Activated CD4-positive, alpha-beta T cell treated with anti-CD3 and anti-CD28 coated beads, Interleukin-2, Interleukin-4, amounts not matched to agents 100 ng/mL and 50 ng/mL, durations not matched to agents 16 hours and 8 hours (primary cell): ENCODE results near the gene DENND4B.
A peak's percentile ranks its signal among the peaks of the same experiment; 100 is the strongest.

Experiments
- DNase-seq: peaks from one replicate; pipeline ENCODE4 v3.0.0-alpha.2; 2020; ENCODE audit warnings: low spot score

DENND4B gene

GRCh38 chr1:153945131-153945794, 1.3 kb downstream of the DENND4B start:
- DNase-seq, result peak; percentile 82

GRCh38 chr1:153944827-153945117, 1.7 kb downstream of the DENND4B start:
- DNase-seq, result no peak

- DNase-seq, result no peak
Observed at GRCh38 chr1:153944005-153944826, 2.3 kb downstream of the DENND4B start.

DNA sequence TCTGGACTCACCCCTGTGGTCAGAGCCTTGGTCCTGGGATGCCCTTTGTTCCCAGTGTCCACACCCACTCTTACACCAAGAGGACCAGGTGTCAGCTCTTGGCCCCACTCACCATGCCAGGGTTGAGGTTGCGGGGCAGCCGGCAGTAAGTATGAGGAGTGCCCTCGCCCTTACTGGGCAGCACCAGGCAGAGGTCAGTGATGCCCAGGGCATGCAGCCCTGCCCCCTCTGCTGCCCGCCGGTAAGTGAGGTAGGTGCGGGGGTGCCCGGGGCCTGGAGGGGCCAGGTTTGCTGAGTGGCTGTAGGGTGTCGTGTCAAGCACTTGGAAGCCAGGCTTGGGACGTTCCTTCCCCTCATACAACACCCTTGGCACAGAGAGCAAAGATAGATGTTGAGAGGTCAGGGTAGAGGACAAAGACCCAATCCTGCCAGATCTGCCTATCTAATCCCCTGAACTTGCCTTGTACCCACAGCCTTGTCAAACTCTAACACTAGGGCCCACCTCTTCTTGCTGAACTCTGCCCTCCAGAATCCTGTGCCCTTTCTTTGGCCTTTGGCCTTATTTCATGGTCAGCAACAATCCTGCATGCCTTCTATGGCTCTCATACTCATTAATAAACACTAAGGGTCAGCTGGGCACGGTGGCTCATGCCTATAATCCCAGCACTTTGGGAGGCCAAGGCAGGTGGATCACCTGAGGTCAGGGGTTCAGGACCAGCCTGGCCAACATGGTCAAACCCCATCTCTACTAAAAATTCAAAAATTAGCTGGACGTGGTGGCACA, 3.6 kb downstream of the DENND4B start:
- no peak for DNase-seq

DNA sequence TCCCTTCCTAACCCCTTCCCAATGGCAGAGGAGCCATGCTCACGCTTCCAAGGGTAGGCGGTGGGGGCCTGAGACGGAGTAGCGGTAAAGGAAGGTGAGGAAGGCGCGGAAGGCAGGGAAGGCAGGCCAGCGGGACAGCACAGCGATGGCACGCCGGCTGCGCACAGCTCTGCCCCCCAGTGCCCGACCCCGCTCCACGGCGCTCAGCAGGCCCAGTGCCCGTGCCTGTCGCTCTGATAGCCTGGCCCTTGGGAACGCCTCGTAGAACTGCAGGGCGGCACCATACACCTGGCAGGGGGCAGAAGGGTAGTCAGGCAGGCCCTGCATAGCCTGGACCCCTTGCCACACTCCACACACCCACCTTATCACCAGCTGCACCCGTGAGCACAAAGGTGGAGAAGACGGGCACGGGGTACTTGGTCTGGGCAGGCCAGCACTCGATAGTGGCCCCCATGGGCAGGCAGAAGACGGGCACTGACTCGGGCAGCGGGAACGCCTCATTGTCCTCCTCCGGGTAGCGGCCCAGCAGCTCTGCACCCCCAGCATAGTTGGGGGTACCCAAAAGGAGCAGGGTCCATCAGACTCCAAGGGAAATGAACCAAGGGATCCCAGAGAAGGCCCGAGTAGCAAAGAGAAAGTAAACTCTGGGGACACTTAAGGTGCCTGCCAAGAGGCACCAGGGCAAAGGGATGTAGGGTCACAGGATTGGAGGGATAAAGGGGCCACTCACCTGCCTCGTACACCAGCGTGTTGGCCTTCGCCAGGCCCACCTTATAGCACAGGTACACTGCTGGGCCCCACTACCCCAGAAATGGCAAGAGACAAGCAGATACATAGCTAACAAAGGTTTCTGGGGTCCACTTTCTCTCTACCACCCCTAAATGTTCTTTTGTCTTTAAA, 4.4 kb downstream of the DENND4B start:
- DNase-seq, result no peak

DNA sequence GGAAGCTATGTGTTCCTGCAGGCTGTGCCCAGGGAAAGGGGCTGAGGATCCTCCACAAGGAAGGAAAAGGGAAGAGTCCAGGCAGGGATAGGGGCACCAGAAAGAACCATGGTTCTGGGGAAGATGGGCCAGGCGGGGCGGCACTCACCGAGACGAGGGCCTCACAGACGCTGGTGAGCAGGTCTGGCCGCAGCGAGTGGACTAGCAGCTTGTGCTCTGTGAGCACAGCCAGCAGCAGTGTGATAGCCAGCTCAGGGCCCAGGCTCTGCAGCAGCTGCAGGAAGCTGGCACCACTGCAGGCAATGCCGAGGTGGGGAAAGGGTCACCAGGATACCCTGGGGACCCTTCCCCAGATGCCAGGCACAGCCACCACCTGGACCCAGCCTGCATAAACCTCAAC, 5.8 kb downstream of the DENND4B start:
- DNase-seq, result no peak

DNA sequence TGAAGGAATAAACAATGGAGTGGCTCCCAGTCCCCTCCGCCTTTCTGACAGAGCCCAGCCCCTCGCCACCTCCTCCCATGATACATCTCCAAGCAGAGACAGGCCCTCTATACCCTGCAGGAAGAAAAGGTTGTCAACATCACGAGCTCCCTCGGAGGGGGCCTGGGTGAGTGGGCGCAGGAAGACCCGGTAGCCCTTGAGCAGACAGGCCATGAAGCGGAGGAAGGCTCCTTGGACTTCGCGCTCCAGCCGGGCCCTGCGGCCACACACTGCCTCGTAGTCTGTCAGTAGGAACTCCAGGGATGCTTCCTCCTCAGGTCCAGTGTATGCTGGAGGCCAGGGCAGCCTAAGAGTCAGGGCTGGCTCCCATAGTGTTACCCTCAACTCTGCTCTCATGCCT, 7.0 kb downstream of the DENND4B start:
- no peak for DNase-seq

DNA sequence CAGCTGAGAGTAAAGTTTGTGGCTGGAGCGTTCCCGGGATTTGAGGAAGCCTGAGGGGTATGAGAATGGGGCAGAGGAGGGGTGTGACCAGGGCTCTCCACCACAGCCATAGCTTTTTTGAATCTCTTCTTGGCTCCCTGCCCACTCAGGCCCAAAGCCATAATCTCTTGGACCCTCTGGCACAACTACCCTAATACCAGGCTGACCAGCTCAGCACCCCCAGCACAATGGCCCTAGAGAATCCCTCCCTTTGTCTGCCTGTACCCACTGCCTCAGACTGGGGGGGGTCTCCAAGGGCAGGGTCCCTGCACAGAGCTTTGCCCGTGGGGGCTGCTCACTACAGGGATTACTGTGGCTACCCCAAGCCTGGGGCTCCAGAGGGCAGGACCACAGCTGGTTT, 7.5 kb downstream of the DENND4B start:
- no peak for DNase-seq

DNA sequence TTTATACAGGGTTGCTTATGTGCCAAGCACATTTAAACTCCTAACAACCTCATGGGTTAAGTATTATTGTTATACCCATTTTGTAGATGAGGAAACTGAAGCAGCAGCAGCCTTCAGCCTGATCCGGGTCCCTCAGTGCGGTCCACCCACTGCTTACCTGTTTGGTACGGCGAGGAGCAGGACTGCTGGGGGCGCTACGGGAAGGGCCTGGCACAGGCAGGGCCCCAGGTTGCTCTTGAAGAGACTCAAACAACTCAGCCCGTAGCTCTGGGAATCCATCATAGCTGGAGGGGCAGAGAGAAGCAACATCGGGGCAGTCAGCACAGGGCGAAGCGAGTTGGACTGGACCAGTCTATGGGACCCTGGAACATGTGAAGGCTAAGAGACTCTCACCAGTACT, 9.2 kb downstream of the DENND4B start:
- DNase-seq, result no peak

DNA sequence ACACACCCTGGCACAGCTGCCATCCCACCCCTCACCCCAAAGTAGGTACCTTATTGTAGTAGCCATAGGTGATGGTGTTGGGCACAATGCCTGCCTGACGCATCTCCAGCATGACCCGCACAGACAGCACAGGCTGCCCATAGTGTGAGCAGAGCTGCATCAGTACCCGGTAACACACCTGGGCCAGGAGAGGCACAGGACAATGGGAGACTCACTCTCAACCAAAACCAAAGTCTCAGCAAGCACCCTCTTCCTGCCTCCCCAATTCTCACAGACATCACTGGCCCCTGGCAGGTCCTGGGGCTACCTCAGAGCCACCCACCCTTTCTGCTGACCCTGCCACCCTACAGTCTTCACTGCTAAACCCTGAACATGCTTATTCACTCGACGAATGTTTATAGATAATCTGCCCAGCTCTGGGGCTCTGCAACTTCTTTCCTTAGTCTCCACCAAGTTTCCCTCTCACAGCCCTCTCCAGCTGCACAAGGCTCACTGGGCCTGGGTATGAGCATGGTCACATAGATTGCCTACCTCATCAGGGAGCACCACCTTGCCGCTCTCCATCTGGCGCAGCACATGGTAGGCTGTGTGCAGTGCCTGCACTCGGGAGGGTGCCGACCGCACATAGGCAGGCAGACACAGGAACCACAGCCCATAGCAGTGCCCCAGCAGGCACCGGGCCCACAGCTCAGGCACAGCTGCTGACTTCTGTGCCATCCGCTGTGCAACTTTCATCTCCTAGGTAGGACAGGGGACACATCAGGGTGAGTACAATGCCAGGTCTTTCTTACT, 10.3 kb downstream of the DENND4B start:
- DNase-seq, result no peak

- no peak for DNase-seq
Observed at GRCh38 chr1:153934746-153935145, 11.8 kb downstream of the DENND4B start.

DNA sequence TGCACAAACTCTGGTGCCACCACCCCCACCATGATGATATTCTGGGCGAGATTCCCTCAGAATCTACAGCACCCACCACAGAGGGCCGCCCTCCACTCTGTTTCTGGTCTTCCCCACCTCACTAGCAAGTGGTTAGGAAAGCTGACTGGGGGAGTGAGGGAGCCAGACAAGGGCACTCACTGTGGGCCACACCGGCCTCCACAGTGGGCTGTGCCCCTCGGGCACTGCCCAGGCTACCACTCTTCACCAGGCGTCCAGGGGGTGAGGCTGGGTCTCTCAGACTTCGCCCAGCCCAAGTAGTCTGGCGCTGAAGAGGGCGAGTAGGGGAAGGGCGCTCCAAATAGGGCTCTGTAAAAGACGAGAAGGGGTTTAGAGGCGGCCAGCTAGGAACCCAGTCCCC, 12.6 kb downstream of the DENND4B start:
- no peak for DNase-seq

DNA sequence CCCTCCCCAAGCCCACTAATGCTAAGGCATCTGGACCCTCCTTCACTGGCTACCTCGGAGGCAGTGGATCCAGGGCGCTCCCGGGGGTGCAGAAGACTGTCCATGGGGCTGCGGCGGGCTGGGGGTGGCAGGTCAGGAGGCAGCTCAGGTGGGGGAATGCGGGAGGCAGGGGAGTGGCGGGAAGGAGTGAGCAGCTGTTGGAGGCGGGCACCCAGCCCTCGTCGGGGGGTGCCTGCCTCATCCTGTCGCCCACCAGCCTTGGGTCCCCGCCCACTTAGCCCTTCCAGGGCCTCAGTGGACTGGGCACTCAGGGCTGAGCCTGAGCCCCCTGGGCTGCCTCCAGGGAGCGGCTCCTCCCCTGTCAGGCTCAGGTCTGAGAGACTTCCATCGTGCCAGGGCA, 13.1 kb downstream of the DENND4B start:
- no peak for DNase-seq

DNA sequence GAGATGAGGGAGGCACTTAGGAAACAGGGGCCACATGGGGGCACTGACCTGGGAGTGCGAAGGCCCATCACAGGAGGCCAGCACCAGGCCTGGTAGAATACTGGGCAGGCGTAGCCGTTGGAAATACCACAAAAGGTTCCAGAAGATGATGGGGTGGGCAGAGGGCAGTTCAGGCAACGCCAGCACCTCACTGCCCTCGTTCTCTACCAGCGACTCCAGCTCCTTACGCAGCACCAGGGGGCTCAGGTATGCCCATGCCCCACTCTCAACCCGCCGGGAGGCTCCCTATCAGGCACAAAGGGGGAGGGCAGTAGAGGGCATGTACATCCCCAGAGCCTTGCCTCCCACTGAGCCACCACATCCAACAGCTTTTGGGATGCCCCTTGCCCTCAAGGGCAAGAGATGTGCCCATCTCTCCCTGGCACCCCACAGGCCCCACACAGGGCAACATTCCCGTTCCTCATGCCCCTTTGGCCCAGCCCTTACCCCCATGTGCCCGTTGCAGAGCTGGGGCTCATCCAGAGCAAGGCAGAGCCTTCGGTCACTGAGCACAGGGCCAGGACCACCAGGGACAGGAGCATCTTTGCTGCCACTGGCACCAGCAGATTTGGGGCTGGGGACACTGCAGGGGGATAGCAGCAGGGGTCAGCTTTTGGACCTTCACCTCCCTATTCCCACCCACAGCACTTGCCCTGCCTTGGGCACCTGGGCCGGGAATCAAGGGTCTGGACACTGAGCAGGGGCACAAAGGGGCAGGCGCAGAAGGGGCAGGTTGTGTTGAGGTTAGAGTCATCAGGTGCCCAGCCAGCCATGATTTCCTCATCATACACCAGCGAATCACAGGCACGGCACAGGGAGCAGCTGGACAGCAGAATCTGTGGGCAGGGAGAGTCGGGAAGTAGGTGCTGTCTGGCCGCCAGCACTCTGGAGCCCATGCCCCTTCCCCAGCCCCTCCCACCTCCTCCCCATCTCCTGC, 14.1 kb downstream of the DENND4B start:
- no peak for DNase-seq

DNA sequence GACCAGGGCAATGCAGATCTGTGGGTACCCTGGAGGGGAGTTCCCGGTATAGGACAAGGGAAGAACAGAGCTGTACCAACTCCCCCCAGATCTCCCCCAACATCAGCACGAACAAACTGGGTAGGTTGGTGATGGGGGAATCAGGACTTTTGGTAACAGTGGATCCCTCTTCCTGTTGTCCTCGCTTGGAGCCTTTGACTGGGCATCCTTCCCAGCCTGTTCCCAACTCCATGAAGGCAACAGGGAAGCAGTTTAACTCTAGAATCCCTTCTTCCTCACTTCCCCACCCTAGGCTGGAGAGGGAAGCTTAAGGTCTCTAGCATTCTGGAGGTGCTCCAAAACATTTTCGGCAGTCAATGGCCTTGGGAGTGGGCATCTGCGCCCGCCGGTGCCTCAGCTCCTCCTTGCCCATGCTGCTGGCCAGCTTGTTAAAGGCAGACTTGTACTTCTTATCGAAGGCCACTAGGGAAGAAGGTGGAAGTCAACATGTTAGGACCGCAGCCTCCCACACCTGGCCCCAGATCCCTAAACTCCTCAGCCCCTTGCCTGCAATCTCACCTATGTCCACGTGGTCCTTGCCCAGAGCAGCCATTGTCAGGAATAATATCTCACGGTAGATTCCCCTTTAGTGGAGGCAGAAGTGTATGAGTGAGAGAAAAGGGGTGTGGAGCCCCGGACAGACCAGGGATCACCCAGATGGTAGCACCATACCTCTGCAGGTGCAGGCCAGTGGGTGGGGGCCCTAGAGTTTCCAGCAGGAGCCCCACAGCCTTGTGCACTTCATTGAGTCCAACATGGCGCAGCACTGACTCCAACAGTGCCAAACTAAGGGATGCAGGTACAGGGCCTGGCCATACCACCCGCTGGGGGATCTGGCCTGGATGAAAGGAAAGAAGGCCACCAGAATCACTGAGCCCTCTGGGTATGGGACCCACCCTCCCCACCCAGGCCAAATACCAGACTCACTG, 16.3 kb downstream of the DENND4B start:
- no peak for DNase-seq

GRCh38 chr1:153929426-153929825, 17.1 kb downstream of the DENND4B start:
- no peak for DNase-seq

DNA sequence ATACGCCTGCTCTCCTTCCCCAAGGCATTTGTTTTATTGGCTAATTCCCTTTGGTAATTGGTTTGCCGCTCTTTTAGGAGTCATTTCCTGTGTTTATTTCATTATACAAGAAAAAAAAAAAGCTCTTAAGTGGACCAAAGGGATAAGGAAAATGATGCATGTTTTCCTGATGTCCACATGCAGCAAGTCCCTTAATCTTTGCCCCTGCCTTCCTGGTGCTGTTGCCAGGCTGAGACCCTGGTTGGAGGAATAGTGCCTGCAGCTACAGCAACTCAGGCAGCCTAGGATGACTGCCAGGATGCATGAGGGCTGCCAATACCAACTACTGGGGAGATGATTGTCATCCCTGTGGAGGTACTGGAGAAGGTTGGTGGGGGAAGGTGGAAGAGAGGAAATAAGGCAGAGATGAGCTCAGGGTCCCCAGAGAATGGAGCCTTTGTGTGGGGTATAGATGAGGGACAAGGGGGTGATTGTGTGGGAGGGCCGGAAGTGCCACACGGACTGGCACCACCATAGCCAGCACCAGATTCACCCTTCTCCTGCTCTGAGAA, 17.7 kb downstream of the DENND4B start:
- no peak for DNase-seq

DNA sequence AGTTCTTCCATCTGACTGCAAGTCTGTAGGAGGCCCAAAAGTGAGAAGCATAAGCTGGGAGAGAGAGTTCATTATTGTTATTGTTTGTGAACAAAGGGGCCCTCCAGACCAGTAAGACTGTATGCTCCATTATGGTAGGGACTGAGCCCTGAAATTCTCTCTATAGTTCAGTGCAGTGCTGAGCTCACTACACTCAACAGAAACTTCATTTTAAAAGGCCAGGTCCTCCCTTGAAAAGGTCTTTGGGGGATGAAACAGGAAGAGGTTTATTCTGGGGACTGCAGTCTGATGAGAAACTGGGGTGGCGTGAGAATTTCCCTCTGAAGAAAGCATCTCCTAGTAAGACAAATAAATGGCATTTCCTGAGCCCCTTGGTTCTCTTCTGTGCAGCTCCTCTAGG, 18.3 kb downstream of the DENND4B start:
- no peak for DNase-seq

GRCh38 chr1:153926405-153926804, 20.1 kb downstream of the DENND4B start:
- DNase-seq, result no peak
